ENCODE data around the gene TRIM8. TPM values are rescaled to one million over a fixed set of nuclear protein-coding genes. Genes with fewer than 3 reads are reported as not detected.

The TRIM8 gene
- total RNA-seq, 1 experiment from 2014 or later: 36.3 TPM

DNA sequence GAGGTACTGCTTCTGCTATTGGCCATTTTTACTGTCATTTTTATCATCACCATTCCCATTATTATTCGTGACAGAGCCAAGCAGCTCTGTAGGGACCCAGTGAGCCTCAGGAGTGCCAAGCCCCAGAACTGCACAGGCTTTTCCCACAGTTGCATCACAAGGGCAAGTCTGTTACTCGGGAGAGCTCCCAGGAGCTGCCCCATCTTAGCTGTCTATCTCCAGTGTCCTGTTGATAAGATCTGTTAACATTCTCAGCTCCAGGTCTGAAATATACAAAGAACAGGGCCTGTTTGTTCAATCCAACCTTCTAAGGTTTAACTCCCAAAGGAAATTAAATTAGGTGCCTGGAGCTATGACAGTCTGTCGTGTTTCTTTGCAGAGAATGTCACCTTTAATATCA lies 20.2 kb upstream of the TRIM8 start:
- DNase-seq (ENCODE audit: low spot score) (no peak), ATAC-seq (no peak)
- ChIA-PET CTCF (interaction anchor here (5.1 kb wide), 1 partner anchor 9 kb away, joined by 41 read pairs; no protein-coding TSS in a partner anchor), POLR2A (no interaction called here)
- TF ChIP-seq GRHL2 (CRISPR knock-in tag; IDR thresholded peaks at IDR 0.05; ENCODE audit: insufficient replicate concordance, severe bottlenecking) (no peak), ESRRA (CRISPR knock-in tag; IDR thresholded peaks at IDR 0.05; ENCODE audit: borderline replicate concordance) (no peak), ZNF138 (CRISPR knock-in tag; conservative IDR thresholded peaks at IDR 0.05) (no peak), NFE2L1 (CRISPR knock-in tag; IDR thresholded peaks at IDR 0.05) (no peak), NR2C2 (CRISPR knock-in tag; IDR thresholded peaks at IDR 0.05) (no peak), NFATC4 (CRISPR knock-in tag; IDR thresholded peaks at IDR 0.05) (no peak)
- TF ChIP-seq, protein P1, sequence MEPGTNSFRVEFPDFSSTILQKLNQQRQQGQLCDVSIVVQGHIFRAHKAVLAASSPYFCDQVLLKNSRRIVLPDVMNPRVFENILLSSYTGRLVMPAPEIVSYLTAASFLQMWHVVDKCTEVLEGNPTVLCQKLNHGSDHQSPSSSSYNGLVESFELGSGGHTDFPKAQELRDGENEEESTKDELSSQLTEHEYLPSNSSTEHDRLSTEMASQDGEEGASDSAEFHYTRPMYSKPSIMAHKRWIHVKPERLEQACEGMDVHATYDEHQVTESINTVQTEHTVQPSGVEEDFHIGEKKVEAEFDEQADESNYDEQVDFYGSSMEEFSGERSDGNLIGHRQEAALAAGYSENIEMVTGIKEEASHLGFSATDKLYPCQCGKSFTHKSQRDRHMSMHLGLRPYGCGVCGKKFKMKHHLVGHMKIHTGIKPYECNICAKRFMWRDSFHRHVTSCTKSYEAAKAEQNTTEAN (CRISPR knock-in tag; IDR thresholded peaks at IDR 0.05): no peak
- H3K36me3 Mint-ChIP-seq: no peaks in the 10 kb centered on the region
- no peaks in the 10 kb centered on the region for H3K9me3 Mint-ChIP-seq
- H3K27me3 Mint-ChIP-seq (ENCODE audit: low read depth): no peaks in the 10 kb centered on the region
- no peak overlapping the region for H3K4me3 Mint-ChIP-seq
- H3K4me1 Mint-ChIP-seq: peaks cover 48% of the 10 kb centered on the region
- H3K27ac Mint-ChIP-seq: no peak overlapping the region

DNA sequence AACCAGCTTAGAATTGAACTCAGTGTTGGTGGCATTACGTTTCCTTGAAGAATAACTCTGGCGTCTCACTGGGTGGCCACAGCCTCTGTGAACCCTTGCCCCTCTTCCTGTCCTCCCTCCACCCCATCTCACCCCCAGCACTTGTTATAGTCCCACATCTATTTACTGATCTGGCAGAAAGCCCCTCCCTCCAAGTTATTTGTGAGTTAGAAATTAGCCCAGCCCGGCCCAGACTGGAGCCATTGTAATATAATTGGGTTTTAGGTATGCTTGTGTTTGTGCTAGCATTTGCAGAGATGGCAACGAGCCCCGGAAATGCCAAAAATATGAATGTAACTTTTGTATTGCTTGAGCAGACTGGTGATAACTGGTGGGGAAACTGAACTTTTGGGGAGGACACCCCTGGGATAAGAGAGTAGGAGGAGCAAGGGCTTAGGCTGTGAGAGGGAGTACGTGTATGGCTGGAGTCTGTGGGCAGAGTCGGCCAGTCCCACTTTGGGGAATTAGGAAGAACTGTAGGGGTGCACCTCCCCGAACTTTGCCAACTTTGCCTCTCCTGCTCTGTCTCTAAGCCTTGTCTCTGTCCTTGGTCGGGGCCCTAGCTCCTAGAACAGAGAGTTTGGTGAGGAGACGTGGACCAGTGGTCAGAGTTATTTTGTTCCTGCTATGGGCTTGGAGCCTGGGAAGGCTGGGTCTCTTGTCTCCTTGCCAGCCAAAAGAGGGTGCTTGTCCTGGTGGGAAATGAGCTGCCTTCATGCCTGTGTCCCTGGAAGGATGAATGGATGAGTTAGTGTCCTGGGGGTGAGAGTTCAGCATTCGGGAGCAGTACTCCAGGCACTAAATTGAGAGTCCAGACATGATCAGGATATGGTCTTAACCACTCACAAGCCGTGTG lies 19.3 kb upstream of the TRIM8 start:
- CTCF ChIA-PET: interaction anchor here (0.7 to 5.1 kb wide), 2 partner anchors 10 to 17 kb away, joined by 3 to 41 read pairs; no protein-coding TSS in a partner anchor
- no peaks in the 10 kb centered on the region for H3K27me3 Mint-ChIP-seq (ENCODE audit: low read depth)
- POLR2A ChIA-PET: no interaction called here
- ATAC-seq (no peak), DNase-seq (ENCODE audit: low spot score) (no peak)
- no peak overlapping the region for H3K27ac Mint-ChIP-seq
- no peaks in the 10 kb centered on the region for H3K36me3 Mint-ChIP-seq
- H3K4me3 Mint-ChIP-seq: no peak overlapping the region
- H3K9me3 Mint-ChIP-seq: no peaks in the 10 kb centered on the region
- peaks cover 57% of the 10 kb centered on the region for H3K4me1 Mint-ChIP-seq
- TF ChIP-seq, protein P2, sequence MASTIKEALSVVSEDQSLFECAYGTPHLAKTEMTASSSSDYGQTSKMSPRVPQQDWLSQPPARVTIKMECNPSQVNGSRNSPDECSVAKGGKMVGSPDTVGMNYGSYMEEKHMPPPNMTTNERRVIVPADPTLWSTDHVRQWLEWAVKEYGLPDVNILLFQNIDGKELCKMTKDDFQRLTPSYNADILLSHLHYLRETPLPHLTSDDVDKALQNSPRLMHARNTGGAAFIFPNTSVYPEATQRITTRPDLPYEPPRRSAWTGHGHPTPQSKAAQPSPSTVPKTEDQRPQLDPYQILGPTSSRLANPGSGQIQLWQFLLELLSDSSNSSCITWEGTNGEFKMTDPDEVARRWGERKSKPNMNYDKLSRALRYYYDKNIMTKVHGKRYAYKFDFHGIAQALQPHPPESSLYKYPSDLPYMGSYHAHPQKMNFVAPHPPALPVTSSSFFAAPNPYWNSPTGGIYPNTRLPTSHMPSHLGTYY (CRISPR knock-in tag; IDR thresholded peaks at IDR 0.05): no peak
- TF ChIP-seq, protein P3, sequence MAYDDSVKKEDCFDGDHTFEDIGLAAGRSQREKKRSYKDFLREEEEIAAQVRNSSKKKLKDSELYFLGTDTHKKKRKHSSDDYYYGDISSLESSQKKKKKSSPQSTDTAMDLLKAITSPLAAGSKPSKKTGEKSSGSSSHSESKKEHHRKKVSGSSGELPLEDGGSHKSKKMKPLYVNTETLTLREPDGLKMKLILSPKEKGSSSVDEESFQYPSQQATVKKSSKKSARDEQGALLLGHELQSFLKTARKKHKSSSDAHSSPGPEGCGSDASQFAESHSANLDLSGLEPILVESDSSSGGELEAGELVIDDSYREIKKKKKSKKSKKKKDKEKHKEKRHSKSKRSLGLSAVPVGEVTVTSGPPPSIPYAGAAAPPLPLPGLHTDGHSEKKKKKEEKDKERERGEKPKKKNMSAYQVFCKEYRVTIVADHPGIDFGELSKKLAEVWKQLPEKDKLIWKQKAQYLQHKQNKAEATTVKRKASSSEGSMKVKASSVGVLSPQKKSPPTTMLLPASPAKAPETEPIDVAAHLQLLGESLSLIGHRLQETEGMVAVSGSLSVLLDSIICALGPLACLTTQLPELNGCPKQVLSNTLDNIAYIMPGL (CRISPR knock-in tag; IDR thresholded peaks at IDR 0.05): no peak
- no peak for TF ChIP-seq NFYB (CRISPR knock-in tag; conservative IDR thresholded peaks at IDR 0.05; ENCODE audit: low read depth)

DNA sequence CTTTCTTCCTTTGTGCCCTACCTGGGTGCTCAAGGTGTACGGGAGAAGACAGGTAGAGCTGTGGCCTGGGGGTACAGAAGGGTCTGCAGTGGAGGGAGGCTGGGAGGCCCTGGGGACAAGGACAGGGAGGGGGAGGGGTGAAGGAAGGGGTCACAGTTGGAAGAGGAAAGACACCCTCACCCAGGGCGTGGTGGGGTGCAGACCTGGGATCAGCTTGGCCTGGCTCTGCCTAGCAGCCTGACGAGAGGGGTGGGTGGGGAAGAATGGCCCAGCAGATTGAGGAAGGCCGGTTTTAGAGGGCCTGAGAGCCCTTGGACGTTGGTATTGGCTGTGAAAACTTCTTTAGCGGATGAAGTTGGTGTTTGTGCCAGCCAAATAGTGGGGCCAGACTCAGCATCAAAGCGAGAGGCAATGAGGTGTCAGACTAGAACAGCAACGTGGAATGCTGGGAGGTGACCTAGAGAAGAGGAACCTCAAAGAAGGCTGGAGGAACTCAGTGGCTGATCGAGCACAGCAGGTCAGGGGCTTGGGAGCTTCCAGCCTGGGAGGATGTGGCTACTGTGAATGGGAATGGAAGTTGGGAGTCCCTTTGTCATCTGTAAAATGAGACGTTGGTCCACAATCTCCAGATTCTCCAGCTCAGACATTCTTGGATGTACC lies 18.1 kb upstream of the TRIM8 start:
- DNase-seq (ENCODE audit: low spot score): no peak
- TF ChIP-seq, protein P4, sequence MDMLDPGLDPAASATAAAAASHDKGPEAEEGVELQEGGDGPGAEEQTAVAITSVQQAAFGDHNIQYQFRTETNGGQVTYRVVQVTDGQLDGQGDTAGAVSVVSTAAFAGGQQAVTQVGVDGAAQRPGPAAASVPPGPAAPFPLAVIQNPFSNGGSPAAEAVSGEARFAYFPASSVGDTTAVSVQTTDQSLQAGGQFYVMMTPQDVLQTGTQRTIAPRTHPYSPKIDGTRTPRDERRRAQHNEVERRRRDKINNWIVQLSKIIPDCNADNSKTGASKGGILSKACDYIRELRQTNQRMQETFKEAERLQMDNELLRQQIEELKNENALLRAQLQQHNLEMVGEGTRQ (CRISPR knock-in tag; IDR thresholded peaks at IDR 0.05): no peak
- TF ChIP-seq EMX1 (CRISPR knock-in tag; IDR thresholded peaks at IDR 0.05): no peak
- TF ChIP-seq, protein P5, sequence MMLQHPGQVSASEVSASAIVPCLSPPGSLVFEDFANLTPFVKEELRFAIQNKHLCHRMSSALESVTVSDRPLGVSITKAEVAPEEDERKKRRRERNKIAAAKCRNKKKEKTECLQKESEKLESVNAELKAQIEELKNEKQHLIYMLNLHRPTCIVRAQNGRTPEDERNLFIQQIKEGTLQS (CRISPR knock-in tag; conservative IDR thresholded peaks at IDR 0.05): no peak
- no peak for TF ChIP-seq SP1 (CRISPR knock-in tag; conservative IDR thresholded peaks at IDR 0.05)
- no peak for TF ChIP-seq TP53 (CRISPR knock-in tag; IDR thresholded peaks at IDR 0.05)
- no peak for TF ChIP-seq ESRRA (CRISPR knock-in tag; IDR thresholded peaks at IDR 0.05; ENCODE audit: borderline replicate concordance)
- TF ChIP-seq ATF1 (CRISPR knock-in tag; IDR thresholded peaks at IDR 0.05): no peak
- TF ChIP-seq SMAD4 (CRISPR knock-in tag; IDR thresholded peaks at IDR 0.05): no peak
- no peak for TF ChIP-seq TCF7 (CRISPR knock-in tag; IDR thresholded peaks at IDR 0.05; ENCODE audit: low read depth)
- TF ChIP-seq, protein P6, sequence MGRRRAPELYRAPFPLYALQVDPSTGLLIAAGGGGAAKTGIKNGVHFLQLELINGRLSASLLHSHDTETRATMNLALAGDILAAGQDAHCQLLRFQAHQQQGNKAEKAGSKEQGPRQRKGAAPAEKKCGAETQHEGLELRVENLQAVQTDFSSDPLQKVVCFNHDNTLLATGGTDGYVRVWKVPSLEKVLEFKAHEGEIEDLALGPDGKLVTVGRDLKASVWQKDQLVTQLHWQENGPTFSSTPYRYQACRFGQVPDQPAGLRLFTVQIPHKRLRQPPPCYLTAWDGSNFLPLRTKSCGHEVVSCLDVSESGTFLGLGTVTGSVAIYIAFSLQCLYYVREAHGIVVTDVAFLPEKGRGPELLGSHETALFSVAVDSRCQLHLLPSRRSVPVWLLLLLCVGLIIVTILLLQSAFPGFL (CRISPR knock-in tag; IDR thresholded peaks at IDR 0.05; ENCODE audit: borderline replicate concordance): no peak
- no peak for TF ChIP-seq IRF2 (CRISPR knock-in tag; IDR thresholded peaks at IDR 0.05; ENCODE audit: borderline replicate concordance, low read depth)
- Mint-ChIP-seq H3K4me3 (no peak overlapping the region), H3K4me1 (peaks cover 67% of the 10 kb centered on the region), H3K9me3 (no peaks in the 10 kb centered on the region), H3K36me3 (no peaks in the 10 kb centered on the region), H3K27ac (0 out of 2 replicates have a peak overlapping the region, but pooled peaks have one; percentile 23), H3K27me3 (ENCODE audit: low read depth) (no peaks in the 10 kb centered on the region)
- ATAC-seq: no peak
- POLR2A ChIA-PET: interaction anchor here (2.2 to 2.9 kb wide), 2 partner anchors 16 to 19 kb away, joined by 17 to 22 read pairs; partner anchors contain the start of gene TRIM8
- CTCF ChIA-PET: interaction anchor here (1.5 to 5.1 kb wide), 6 partner anchors 11 to 61 kb away, joined by 5 to 45 read pairs (median 7); partner anchors contain the start of gene TRIM8

Data from WTC11 (cell line).